ENCODE results near the gene NUP210L. TPM values are rescaled to one million over a fixed set of nuclear protein-coding genes. Genes with fewer than 3 reads are reported as not detected.

Gene NUP210L
- total and polyA plus RNA-seq, 8 donors, result 0.02 to 0.06 (median 0.05) TPM; not detected in 4

DNA sequence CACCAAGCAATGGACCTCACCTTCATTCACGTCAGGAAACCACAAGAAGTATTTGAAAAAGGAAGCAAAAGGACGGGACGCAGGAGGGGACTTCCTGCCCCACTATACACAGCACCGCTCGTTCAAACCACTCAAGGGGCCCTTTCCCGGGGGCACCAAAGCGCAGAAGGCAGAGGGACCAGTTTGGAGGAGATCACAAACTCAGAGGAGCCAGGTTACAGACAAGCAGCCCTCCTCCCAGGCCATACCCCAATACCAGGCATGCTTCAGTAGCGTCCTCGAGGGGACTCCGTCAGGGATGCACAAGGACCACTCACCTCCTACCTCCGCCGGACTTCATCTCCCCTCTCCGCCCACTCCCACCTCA is 197.1 kb downstream of the NUP210L start:
- TF ChIP-seq, protein P1, sequence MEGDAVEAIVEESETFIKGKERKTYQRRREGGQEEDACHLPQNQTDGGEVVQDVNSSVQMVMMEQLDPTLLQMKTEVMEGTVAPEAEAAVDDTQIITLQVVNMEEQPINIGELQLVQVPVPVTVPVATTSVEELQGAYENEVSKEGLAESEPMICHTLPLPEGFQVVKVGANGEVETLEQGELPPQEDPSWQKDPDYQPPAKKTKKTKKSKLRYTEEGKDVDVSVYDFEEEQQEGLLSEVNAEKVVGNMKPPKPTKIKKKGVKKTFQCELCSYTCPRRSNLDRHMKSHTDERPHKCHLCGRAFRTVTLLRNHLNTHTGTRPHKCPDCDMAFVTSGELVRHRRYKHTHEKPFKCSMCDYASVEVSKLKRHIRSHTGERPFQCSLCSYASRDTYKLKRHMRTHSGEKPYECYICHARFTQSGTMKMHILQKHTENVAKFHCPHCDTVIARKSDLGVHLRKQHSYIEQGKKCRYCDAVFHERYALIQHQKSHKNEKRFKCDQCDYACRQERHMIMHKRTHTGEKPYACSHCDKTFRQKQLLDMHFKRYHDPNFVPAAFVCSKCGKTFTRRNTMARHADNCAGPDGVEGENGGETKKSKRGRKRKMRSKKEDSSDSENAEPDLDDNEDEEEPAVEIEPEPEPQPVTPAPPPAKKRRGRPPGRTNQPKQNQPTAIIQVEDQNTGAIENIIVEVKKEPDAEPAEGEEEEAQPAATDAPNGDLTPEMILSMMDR (IDR thresholded peaks at IDR 0.05), result no peak
- Histone ChIP-seq H3K4me3 (peak overlapping the region; percentile 67 to 91 (median 78)), H3K9me3 (no peaks in the 10 kb centered on the region), H3K27ac (peak overlapping the region in 3 of 4 donors; percentile 67 to 91 (median 79)), H3K4me1 (peaks cover 7 to 27% (median 10%) of the 10 kb centered on the region in 3 donors), H3K27me3 (no peaks in the 10 kb centered on the region), H3K36me3 (peaks cover 0 to 7% (median 0%) of the 10 kb centered on the region in 3 donors)
- ATAC-seq (peak in 3 of 4 donors; percentile 0 to 5 (median 3)), FAIRE-seq (no peak), DNase-seq (no peak)
- WGBS, 2 donors, result 0% methylated on average over 12 to 13 of the region's 13 CpGs
- intact Hi-C loops (cut with DNase I), result no loop called here

DNA sequence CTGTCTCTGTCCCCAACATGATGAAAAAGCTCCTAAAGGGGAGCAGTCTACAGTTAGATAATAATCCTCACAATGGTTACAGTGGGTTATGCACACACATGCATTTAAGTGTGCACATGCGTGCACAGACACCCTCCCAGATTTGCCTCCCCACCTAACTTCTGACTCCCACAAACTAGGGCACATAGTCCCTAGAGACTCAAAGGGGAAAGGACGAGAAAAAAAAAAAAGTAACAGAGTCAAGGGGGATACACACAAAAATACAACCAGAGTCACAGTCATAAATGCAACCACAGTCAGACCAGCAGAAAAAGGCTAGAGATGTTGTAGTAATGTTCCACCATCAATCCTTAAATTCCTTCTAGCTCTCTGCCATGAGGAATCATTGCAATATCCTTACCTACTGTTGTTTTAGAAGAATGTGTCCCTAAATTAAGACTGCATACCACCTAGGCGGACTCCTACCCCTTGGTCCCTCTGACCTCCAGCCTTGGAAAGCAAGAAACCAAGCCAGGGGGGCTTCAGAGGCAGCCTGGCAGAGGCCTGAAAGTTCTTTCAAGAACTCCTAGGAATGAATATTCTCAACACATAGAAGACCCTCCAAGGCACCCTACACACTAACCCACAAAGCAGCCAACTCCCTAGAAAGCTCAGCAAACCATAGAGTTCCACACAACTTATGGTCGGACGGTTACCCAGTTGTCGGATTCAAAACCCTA is 197.7 kb downstream of the NUP210L start:
- Histone ChIP-seq H3K4me3 (peak overlapping the region; percentile 67 to 91 (median 78)), H3K4me1 (peaks cover 5 to 22% (median 5%) of the 10 kb centered on the region in 3 donors), H3K36me3 (peaks cover 0 to 13% (median 4%) of the 10 kb centered on the region in 3 donors), H3K27me3 (no peaks in the 10 kb centered on the region), H3K27ac (peak overlapping the region in 2 of 4 donors; percentile 67 to 91), H3K9me3 (no peaks in the 10 kb centered on the region)
- TF ChIP-seq, protein P1 (IDR thresholded peaks at IDR 0.05), result no peak
- peak in 1 of 6 donors; percentile 9 for DNase-seq
- ATAC-seq, result no peak
- intact Hi-C loops (cut with DNase I), result no loop called here
- 29 to 34% methylated on average over 6 of the region's 6 CpGs for WGBS, 2 donors
- FAIRE-seq, result no peak

DNA sequence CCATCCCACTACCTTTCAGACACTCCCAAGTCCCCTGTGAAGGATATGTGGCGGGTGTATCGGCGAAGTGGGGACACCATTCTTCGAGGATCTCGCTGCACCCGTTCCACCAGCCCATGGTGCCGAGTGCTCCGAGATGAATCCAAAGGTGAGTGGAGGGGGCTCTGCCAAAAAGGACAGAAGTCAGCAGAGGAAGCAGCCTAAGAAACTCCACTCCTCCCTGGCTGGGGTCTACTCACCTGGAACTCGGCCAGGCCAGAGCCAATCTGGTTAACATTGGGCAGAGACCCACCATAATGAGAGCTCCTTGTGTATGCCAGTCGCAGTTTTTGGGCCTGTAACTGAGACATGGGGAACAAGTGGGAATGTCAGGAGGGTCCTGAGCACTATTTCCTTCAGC is 200.0 kb downstream of the NUP210L start:
- no peak for ATAC-seq
- peaks cover 0 to 28% (median 6%) of the 10 kb centered on the region in 3 donors for H3K36me3 ChIP-seq
- intact Hi-C loops (cut with DNase I), result no loop called here

DNA sequence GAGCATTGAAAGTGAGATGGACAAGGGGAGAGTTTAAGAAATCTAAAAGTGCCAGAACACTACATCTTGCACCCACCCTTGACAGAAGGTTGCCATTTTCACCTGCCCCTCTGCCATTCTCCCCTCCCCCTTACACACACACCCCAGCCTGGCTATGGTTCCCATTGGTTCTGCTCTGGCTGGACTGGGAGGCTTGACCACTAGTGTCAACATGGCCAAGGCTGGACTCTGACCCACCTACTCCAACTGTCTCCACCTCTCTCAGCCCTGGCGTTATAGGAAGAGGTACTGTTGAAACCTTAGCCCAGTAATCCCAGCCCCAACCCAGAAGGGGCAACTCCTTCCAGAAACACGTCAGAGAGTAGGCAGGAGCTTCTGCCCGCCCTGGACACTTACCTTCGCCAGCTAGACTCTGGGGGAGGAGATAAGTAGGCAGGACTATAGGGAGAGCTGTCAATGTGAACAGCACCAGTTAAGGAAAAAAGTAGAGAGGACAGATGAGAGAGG is 201.0 kb downstream of the NUP210L start:
- Histone ChIP-seq H3K9me3 (no peaks in the 10 kb centered on the region), H3K36me3 (peaks cover 0 to 28% (median 6%) of the 10 kb centered on the region in 3 donors), H3K27ac (no peak overlapping the region), H3K4me1 (peaks cover 0 to 13% (median 4%) of the 10 kb centered on the region in 3 donors), H3K4me3 (no peak overlapping the region), H3K27me3 (no peaks in the 10 kb centered on the region)
- intact Hi-C loops (cut with DNase I), result no loop called here
- DNase-seq, result peak in 1 of 6 donors; percentile 9
- WGBS, 2 donors, result 71% methylated on average over 4 of the region's 4 CpGs
- TF ChIP-seq, protein P1 (IDR thresholded peaks at IDR 0.05), result no peak
- ATAC-seq, result no peak
- FAIRE-seq, result no peak

More for the DNA sequence above, 200.0 kb downstream of the NUP210L start:
- Histone ChIP-seq H3K27ac (no peak overlapping the region), H3K4me1 (peaks cover 0 to 13% (median 4%) of the 10 kb centered on the region in 3 donors), H3K27me3 (no peaks in the 10 kb centered on the region), H3K9me3 (no peaks in the 10 kb centered on the region), H3K4me3 (no peak overlapping the region)
- TF ChIP-seq, protein P1 (IDR thresholded peaks at IDR 0.05), result no peak
- FAIRE-seq (no peak), DNase-seq (peak in 1 of 6 donors; percentile 55)
- 90 to 95% methylated on average over 10 of the region's 10 CpGs for WGBS, 2 donors

DNA sequence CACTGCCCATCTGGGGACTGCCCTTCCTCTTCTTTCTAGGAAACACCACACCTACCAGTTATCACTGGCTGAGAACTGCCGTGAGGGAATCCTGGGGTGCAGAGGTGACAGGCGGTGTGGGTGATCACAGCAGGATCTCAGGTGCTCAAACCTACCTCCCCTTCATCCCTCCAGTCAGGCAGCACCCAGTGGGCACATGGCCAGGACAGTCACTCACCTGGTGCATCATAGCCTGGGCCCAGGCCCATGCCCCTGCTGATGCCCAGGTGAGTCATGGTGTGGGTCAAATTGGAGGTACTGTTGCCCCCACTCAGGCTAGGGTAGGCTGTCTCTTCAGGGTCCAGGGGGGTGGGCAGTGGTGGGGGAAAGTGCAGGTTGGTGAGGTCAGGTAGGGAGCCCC is 203.1 kb downstream of the NUP210L start:
- H3K27me3 ChIP-seq, result no peaks in the 10 kb centered on the region
- FAIRE-seq, result no peak
- intact Hi-C loops (cut with DNase I), result no loop called here
- TF ChIP-seq, protein P1 (IDR thresholded peaks at IDR 0.05), result no peak
- peak in 1 of 6 donors; percentile 52 for DNase-seq
- H3K4me3 ChIP-seq, result no peak overlapping the region
- WGBS, 2 donors, result 87 to 91% methylated on average over 2 of the region's 2 CpGs
- H3K4me1 ChIP-seq, result peaks cover 0 to 7% (median 0%) of the 10 kb centered on the region in 3 donors
- H3K36me3 ChIP-seq, result peaks cover 0 to 39% (median 6%) of the 10 kb centered on the region in 3 donors
- no peak overlapping the region for H3K27ac ChIP-seq
- no peaks in the 10 kb centered on the region for H3K9me3 ChIP-seq
- no peak for ATAC-seq

Data from pancreas (tissue), 10 donors.